ENCODE measurements around the gene NACC1.
A peak's percentile ranks its signal among the peaks of the same experiment; 100 is the strongest.

The NACC1 gene

DNA sequence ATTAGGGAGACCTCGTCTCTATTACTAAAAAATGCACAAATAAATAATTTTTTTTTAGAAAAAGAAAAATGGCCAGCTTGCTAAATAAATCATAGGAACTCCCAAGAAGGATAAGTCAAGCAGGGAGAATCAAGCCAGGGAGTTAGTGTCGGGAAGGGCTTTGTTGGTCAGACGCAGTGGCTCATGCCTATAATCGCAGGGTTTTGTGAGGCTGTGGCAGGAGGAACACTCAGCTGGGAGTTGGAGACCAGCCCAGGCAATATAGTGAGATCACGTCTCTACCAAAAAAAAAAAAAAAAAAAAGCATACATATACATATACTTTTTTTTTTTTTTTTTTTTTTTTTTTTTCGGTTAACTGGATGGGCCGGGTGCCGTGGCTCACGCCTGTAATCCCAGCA is 9.0 kb downstream of the NACC1 start:
- H2BK12ac ChIP-seq (ENCODE audit: low read length), result no peak overlapping the region
- peaks cover 14 to 60% of the 10 kb centered on the region in 2 donors for H3K36me3 ChIP-seq (replicated peaks in 1 of 2; ENCODE audit: control insufficient read depth in 2 of 2, insufficient read depth in 2 of 2, low read length in 2 of 2)
- no peak overlapping the region for H3K4me3 ChIP-seq (ENCODE audit: low read length in 2 of 2)
- H3K9me3 ChIP-seq (replicated peaks in 1 of 2; ENCODE audit: control insufficient read depth in 2 of 2, insufficient read depth in 1 of 2, low read depth in 1 of 2, low read length in 2 of 2), result no peaks in the 10 kb centered on the region
- H2BK120ac ChIP-seq (ENCODE audit: low read depth, low read length), result no peak overlapping the region
- no peak overlapping the region for H2AK5ac ChIP-seq (ENCODE audit: low read depth, low read length)
- no peak overlapping the region for H3K18ac ChIP-seq (ENCODE audit: low read length)
- no peak overlapping the region for H3K9ac ChIP-seq (ENCODE audit: low read depth, low read length, poor library complexity)
- no peak overlapping the region for H4K91ac ChIP-seq (ENCODE audit: low read depth, low read length, poor library complexity)
- DNase-seq (ENCODE audit: low spot score), result no peak
- no CpG with 5 or more reads among the region's 9 CpGs for WGBS, 2 donors (ENCODE audit: extremely low coverage in 2 of 2, insufficient read length in 2 of 2, insufficient replicate concordance in 1 of 2)
- H3K79me1 ChIP-seq (ENCODE audit: low read depth, low read length), result peaks cover 37% of the 10 kb centered on the region
- H4K8ac ChIP-seq (ENCODE audit: low read depth, low read length), result no peak overlapping the region
- H3K4ac ChIP-seq (ENCODE audit: low read length), result no peak overlapping the region
- H3K27ac ChIP-seq (replicated peaks; ENCODE audit: low read length), result no peak overlapping the region
- H3K27me3 ChIP-seq (ENCODE audit: control insufficient read depth in 3 of 3, insufficient read depth in 3 of 3, low read depth in 1 of 3, low read length in 3 of 3), result no peaks in the 10 kb centered on the region
- peaks cover 2% of the 10 kb centered on the region in 2 donors for H3K4me1 ChIP-seq (ENCODE audit: control insufficient read depth in 2 of 2, insufficient read depth in 1 of 2, low read depth in 1 of 2, low read length in 2 of 2)
- H3K23ac ChIP-seq (ENCODE audit: low read depth, low read length, poor library complexity), result no peak overlapping the region
- H2BK5ac ChIP-seq (ENCODE audit: low read length), result no peak overlapping the region
- H2AFZ ChIP-seq (ENCODE audit: low read length), result no peak overlapping the region
- no peak overlapping the region for H3K14ac ChIP-seq (ENCODE audit: low read length)
- no peak overlapping the region for H2BK15ac ChIP-seq (ENCODE audit: low read length)
- no peak overlapping the region for H3K4me2 ChIP-seq (ENCODE audit: insufficient read depth, low read length, poor library complexity, severe bottlenecking)

DNA sequence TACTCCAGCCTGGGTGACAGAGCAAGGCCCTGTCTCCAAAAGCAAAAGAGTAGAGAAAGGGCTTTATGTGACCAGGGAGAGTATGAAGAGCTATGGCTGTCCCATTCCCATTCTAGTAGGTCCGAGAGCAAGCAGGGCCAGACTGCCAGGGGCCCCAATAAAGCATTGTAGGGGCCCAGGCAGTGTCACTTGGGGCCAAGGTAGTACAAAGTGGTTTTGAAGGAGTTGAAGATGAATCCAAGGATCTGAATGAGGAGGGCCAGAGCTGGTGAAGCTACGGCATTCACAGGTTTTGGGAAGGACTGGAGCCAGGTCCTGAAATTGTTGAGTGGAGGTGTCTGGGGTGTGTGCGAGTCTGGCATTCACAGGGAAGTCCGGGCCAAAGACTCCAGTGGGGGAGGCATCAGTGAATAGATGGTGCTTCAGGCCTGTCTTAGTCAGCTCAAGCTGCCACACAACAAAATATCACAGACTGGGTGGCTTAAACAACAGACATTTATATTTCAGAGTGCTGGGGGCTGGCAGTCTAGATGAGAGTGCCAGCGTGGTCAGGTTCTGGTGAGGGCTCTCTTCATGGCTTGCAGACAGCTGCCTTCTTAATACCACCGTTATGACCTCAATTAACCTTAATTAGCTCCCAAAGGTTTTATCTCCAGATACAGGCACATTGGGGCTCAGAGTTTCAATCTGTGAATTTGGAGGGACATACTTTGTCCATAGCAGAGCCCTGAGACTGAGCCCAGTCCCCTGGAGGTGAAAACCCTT is 9.9 kb downstream of the NACC1 start:
- Histone ChIP-seq H2BK120ac (ENCODE audit: low read depth, low read length) (no peak overlapping the region), H2AFZ (ENCODE audit: low read length) (no peak overlapping the region), H4K8ac (ENCODE audit: low read depth, low read length) (no peak overlapping the region), H3K27ac (replicated peaks; ENCODE audit: low read length) (no peak overlapping the region), H3K4ac (ENCODE audit: low read length) (no peak overlapping the region), H2BK15ac (ENCODE audit: low read length) (no peak overlapping the region), H3K27me3 (ENCODE audit: control insufficient read depth in 3 of 3, insufficient read depth in 3 of 3, low read depth in 1 of 3, low read length in 3 of 3) (no peaks in the 10 kb centered on the region), H3K4me3 (ENCODE audit: low read length in 2 of 2) (no peak overlapping the region), H2BK12ac (ENCODE audit: low read length) (no peak overlapping the region), H2BK5ac (ENCODE audit: low read length) (no peak overlapping the region), H3K18ac (ENCODE audit: low read length) (no peak overlapping the region), H3K79me1 (ENCODE audit: low read depth, low read length) (peaks cover 34% of the 10 kb centered on the region), H3K4me1 (ENCODE audit: control insufficient read depth in 2 of 2, insufficient read depth in 1 of 2, low read depth in 1 of 2, low read length in 2 of 2) (peaks cover 2% of the 10 kb centered on the region in 2 donors), H2AK5ac (ENCODE audit: low read depth, low read length) (no peak overlapping the region), H3K23ac (ENCODE audit: low read depth, low read length, poor library complexity) (no peak overlapping the region), H3K9me3 (replicated peaks in 1 of 2; ENCODE audit: control insufficient read depth in 2 of 2, insufficient read depth in 1 of 2, low read depth in 1 of 2, low read length in 2 of 2) (no peaks in the 10 kb centered on the region), H3K4me2 (ENCODE audit: insufficient read depth, low read length, poor library complexity, severe bottlenecking) (no peak overlapping the region), H3K36me3 (replicated peaks in 1 of 2; ENCODE audit: control insufficient read depth in 2 of 2, insufficient read depth in 2 of 2, low read length in 2 of 2) (peaks cover 18 to 62% of the 10 kb centered on the region in 2 donors), H4K91ac (ENCODE audit: low read depth, low read length, poor library complexity) (no peak overlapping the region), H3K14ac (ENCODE audit: low read length) (no peak overlapping the region), H3K9ac (ENCODE audit: low read depth, low read length, poor library complexity) (no peak overlapping the region)
- no CpG with 5 or more reads among the region's 6 CpGs for WGBS, 2 donors (ENCODE audit: extremely low coverage in 2 of 2, insufficient read length in 2 of 2, insufficient replicate concordance in 1 of 2)
- no peak for DNase-seq (ENCODE audit: low spot score)

DNA sequence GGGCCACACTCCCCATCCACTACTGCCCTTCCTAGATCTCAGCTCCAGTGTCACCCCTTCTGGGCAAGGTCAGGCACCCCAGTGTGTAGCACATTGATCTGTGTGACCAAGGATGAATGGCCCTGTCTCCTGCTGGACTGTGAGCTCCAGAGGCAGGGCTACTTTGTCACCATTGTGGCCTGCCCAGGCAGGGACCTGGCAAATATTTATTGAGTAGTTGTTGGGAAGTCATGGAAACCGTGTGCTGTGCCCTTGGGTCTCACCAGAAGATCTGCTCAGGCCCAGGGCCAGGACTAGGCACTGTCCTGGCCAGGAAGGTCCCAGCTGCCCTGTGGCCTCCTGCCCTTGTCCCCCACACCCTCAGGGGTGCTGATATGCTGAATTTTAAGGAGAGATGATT is 10.5 kb downstream of the NACC1 start:
- Histone ChIP-seq H3K9me3 (replicated peaks in 1 of 2; ENCODE audit: control insufficient read depth in 2 of 2, insufficient read depth in 1 of 2, low read depth in 1 of 2, low read length in 2 of 2) (no peaks in the 10 kb centered on the region), H2AK5ac (ENCODE audit: low read depth, low read length) (no peak overlapping the region), H2BK120ac (ENCODE audit: low read depth, low read length) (no peak overlapping the region), H3K4ac (ENCODE audit: low read length) (no peak overlapping the region), H4K91ac (ENCODE audit: low read depth, low read length, poor library complexity) (no peak overlapping the region), H2AFZ (ENCODE audit: low read length) (no peak overlapping the region), H3K27ac (replicated peaks; ENCODE audit: low read length) (no peak overlapping the region), H3K23ac (ENCODE audit: low read depth, low read length, poor library complexity) (no peak overlapping the region), H3K4me1 (ENCODE audit: control insufficient read depth in 2 of 2, insufficient read depth in 1 of 2, low read depth in 1 of 2, low read length in 2 of 2) (peaks cover 0 to 2% of the 10 kb centered on the region in 2 donors), H2BK5ac (ENCODE audit: low read length) (no peak overlapping the region), H3K79me1 (ENCODE audit: low read depth, low read length) (peaks cover 30% of the 10 kb centered on the region), H3K4me2 (ENCODE audit: insufficient read depth, low read length, poor library complexity, severe bottlenecking) (no peak overlapping the region), H3K14ac (ENCODE audit: low read length) (no peak overlapping the region), H3K27me3 (ENCODE audit: control insufficient read depth in 3 of 3, insufficient read depth in 3 of 3, low read depth in 1 of 3, low read length in 3 of 3) (no peaks in the 10 kb centered on the region), H2BK12ac (ENCODE audit: low read length) (no peak overlapping the region), H3K4me3 (ENCODE audit: low read length in 2 of 2) (no peak overlapping the region), H3K9ac (ENCODE audit: low read depth, low read length, poor library complexity) (no peak overlapping the region), H3K36me3 (replicated peaks in 1 of 2; ENCODE audit: control insufficient read depth in 2 of 2, insufficient read depth in 2 of 2, low read length in 2 of 2) (peaks cover 16 to 61% of the 10 kb centered on the region in 2 donors), H3K18ac (ENCODE audit: low read length) (no peak overlapping the region), H4K8ac (ENCODE audit: low read depth, low read length) (no peak overlapping the region), H2BK15ac (ENCODE audit: low read length) (no peak overlapping the region)
- DNase-seq (ENCODE audit: low spot score), result no peak
- WGBS, 2 donors (ENCODE audit: extremely low coverage in 2 of 2, insufficient read length in 2 of 2, insufficient replicate concordance in 1 of 2), result no CpG with 5 or more reads among the region's 1 CpG

DNA sequence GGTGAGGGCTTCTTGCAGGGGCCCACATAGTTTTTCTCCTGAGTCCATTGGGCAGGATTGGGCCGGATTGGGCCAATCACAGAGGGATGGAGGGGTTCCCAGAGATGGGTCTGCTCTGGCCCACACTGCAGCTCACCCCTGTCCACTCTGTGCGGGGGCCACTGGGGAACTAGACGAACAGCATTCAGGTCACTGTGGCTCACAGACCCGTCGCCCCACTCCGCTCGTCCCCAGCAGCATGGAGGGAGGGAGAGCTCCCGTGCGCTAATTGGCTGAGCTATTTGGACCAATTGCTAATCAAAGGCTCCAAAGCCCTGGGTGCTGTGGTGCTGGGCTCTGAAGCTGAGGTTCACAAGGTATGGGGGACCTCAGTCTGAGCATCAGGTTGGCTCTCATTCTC is 11.3 kb downstream of the NACC1 start:
- H3K4ac ChIP-seq (ENCODE audit: low read length), result no peak overlapping the region

More for the DNA sequence above, 11.3 kb downstream of the NACC1 start:
- H3K79me1 ChIP-seq (ENCODE audit: low read depth, low read length), result peaks cover 30% of the 10 kb centered on the region
- H2BK5ac ChIP-seq (ENCODE audit: low read length), result no peak overlapping the region
- no peak overlapping the region for H2AK5ac ChIP-seq (ENCODE audit: low read depth, low read length)
- H3K4me3 ChIP-seq (ENCODE audit: low read length in 2 of 2), result no peak overlapping the region
- H2BK120ac ChIP-seq (ENCODE audit: low read depth, low read length), result no peak overlapping the region
- no peak overlapping the region for H4K91ac ChIP-seq (ENCODE audit: low read depth, low read length, poor library complexity)
- H3K36me3 ChIP-seq (replicated peaks in 1 of 2; ENCODE audit: control insufficient read depth in 2 of 2, insufficient read depth in 2 of 2, low read length in 2 of 2), result peaks cover 14 to 62% of the 10 kb centered on the region in 2 donors
- DNase-seq (ENCODE audit: low spot score), result no peak
- no peak overlapping the region for H2AFZ ChIP-seq (ENCODE audit: low read length)
- H3K4me1 ChIP-seq (ENCODE audit: control insufficient read depth in 2 of 2, insufficient read depth in 1 of 2, low read depth in 1 of 2, low read length in 2 of 2), result peaks cover 0 to 2% of the 10 kb centered on the region in 2 donors
- no peak overlapping the region for H3K23ac ChIP-seq (ENCODE audit: low read depth, low read length, poor library complexity)
- H3K27ac ChIP-seq (replicated peaks; ENCODE audit: low read length), result no peak overlapping the region
- no peak overlapping the region for H3K9ac ChIP-seq (ENCODE audit: low read depth, low read length, poor library complexity)
- no CpG with 5 or more reads among the region's 9 CpGs for WGBS, 2 donors (ENCODE audit: extremely low coverage in 2 of 2, insufficient read length in 2 of 2, insufficient replicate concordance in 1 of 2)
- H3K9me3 ChIP-seq (replicated peaks in 1 of 2; ENCODE audit: control insufficient read depth in 2 of 2, insufficient read depth in 1 of 2, low read depth in 1 of 2, low read length in 2 of 2), result no peaks in the 10 kb centered on the region
- no peak overlapping the region for H2BK15ac ChIP-seq (ENCODE audit: low read length)
- no peaks in the 10 kb centered on the region for H3K27me3 ChIP-seq (ENCODE audit: control insufficient read depth in 3 of 3, insufficient read depth in 3 of 3, low read depth in 1 of 3, low read length in 3 of 3)
- peak overlapping the region; percentile 13 for H3K18ac ChIP-seq (ENCODE audit: low read length)
- H3K4me2 ChIP-seq (ENCODE audit: insufficient read depth, low read length, poor library complexity, severe bottlenecking), result no peak overlapping the region
- H2BK12ac ChIP-seq (ENCODE audit: low read length), result no peak overlapping the region
- no peak overlapping the region for H4K8ac ChIP-seq (ENCODE audit: low read depth, low read length)
- peak overlapping the region; percentile 56 for H3K14ac ChIP-seq (ENCODE audit: low read length)

Measured in neuronal stem cell (in vitro differentiated cells).